GM18868 (cell line): ENCODE measurements around the gene SPRR1A.
"Not testable (repeated sequence)": the region's sequence is repeated elsewhere in the genome, so short reads cannot be mapped to it uniquely, and the experiment has no call there.

Experiments
- ATAC-seq: cut with Tn5 transposase; IDR thresholded peaks from one replicate; pipeline ENCODE4 v1.9.1; 2021; ENCODE audit warnings: mild to moderate bottlenecking, moderate library complexity; ENCODE audit not compliant: unreplicated experiment

The SPRR1A gene

GRCh38 chr1:152972196-152972886 lies 11.5 kb upstream of the SPRR1A start:
- ATAC-seq, result no peak

DNA sequence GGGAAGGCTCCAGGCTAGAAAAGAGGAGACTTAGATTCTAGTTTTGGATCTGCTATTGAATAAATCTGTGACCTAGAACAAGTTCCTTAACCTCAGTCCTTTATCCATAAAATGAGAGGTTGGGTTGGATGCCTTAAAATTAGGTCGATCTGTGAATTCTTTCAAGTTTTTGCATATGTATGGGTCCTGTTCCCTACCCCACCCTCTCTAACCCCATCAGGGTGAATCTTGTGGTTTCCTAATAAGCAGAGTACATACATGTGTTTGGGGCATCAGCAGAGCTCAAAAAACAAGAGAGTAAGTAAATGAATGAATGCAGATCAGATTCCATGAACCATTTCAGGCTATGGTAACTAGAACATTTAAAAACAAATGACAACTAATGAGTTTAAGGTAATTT lies 7.2 kb upstream of the SPRR1A start:
- no peak for ATAC-seq

DNA sequence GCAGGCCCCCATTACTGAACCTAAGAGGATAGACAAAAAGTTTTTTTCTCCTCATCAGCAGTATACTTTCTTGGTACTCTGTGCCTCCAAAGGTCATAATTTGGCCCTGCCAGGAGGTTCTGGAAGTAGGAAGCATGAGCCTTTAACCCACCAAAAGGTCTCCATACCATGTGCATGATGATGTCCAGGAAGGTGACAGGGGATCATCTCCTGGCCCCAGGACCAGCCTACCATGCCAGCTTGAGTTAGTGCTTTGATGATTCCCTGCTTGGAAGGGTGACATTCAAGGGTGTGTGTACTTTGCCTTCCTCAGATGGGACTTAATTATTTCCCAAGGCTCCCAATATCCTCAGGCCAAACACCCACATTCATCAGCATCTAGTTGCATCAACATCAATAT lies 6.3 kb upstream of the SPRR1A start:
- no peak for ATAC-seq

GRCh38 chr1:152980676-152981075 lies 3.2 kb upstream of the SPRR1A start:
- ATAC-seq, result no peak

DNA sequence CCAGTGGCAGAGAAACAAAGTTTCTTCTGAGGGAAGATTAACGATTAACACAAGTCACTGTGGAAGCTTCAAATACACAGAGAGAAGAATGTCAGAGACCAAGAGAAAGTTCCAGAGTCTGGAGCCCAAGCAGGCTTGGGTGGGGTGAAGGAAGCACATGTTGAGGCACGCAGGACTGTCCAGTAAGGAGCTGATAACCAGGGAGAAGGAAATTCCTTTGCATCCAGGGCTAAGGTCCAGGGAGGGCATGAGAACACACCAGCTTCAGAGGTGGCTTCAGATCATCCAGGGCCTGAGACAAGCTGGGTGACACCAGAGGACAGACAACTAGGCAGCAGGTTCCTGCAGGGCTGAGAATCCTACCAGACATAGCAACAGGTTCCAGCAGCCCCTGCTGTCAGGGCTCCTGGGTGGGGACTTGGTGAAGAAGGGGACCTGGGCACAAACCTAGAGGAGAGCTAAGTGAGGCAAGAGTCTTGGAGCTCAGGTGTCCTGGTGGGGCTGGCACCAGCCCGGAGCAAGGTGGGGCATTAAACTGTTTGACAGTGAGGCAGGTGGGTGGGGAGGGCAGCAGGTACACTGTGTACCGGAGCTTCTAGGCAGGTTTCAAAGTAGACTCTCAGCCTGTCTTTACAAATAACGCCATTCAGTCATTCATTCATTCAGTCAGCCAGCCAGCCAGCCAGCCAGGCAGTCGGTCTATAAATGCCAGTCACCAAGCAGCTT lies 2.6 kb upstream of the SPRR1A start:
- no peak for ATAC-seq

- no peak for ATAC-seq
Measured at GRCh38 chr1:152982076-152982475, 1.8 kb upstream of the SPRR1A start.

DNA sequence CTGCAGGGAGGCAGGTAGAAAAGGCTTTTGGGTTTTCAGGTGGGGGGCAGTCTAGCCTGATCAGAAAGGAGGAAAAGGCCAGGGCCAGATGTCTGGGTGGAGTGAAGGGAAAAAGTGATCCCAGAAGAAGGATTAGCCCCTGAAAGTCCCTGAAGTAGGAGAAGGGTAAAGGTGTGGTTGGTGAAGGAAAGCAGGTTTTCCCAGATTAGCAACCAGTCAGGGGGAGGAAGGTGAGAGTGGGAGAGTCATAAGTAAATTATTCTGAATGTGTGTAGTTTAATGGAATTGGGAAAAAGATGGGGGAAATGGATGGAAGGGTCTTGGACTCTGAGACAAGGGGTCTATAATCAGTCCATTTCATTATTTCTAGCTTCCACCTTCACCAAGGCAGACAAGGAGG lies 647 bp upstream of the SPRR1A start:
- ATAC-seq, result no peak

- no peak for ATAC-seq
Measured at GRCh38 chr1:152986578-152986977, 2.7 kb downstream of the SPRR1A start.

DNA sequence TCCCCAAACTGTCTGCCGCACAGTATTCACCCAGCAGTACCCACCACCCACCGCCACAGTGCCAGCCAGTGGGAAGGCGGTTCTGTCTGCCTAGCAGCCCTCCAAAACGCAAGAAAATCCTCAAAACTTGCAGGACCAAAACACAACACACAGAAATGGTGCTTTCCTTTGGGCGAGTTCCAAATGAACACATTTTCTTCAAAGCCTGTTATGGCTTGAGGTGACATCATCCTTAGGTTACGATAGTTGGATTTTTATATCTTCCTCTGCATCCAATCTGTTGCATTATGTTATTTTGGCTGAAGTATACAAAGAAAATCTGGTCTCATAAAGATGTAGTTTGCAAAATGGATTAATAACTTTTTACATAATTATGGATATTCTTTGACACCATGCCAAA lies 9.3 kb downstream of the SPRR1A start:
- ATAC-seq, result no peak

- no peak for ATAC-seq
Measured at GRCh38 chr1:152995842-152996241, 12.0 kb downstream of the SPRR1A start.

DNA sequence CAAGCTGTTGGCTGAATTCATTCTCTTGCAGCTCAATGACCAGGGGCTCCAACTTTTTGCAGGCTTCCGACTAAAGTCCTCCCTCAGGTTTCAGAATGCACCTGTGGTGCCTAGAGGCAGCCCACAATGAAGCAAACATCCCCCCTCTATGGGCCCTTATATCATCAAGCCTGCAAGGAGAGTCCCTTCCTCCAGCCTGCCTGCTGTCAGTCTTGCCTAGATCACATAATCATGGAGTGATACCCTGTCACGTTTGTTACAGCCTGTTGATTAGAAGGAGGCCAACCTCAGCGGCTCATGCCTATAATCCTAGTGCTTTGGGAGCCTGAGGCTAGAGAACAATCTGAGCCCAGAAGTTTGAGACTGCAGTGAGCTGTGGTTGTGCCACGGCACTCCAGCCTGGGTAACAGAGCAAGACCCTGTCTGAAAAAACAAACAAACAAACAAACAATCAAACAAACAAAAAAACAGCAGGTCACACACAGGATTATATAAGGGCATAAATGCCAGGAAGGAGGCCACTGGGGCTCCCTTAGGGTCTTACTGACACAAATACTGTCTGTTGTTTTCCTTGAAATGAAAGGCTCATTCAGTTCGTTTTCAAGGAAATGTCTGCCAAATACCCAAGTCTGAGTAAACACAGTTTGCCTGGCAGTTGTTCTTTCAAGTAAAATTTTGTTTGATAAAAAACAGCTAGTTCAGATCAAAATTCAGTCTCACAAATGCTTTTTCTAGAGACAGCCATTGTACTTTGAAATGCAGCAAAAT lies 12.9 kb downstream of the SPRR1A start:
- ATAC-seq, result no peak

DNA sequence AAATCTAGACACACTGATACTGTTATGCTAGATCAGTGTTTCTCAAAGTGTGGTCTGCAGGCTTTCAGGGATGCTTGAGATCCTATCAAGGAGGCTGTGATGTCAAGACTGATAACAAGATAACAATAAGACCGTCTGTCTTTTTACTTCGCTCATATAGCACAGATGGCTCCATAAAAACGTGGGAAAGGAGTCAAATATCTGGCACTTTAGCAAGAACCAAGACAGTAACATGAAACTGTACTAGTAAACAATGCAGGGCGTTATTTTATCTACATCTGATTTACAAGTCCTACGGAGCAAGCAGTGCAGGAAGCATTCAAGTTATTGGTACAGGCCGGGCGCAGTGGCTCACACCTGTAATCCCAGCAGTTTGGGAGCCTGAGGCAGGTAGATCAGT lies 14.0 kb downstream of the SPRR1A start:
- ATAC-seq, result no peak

DNA sequence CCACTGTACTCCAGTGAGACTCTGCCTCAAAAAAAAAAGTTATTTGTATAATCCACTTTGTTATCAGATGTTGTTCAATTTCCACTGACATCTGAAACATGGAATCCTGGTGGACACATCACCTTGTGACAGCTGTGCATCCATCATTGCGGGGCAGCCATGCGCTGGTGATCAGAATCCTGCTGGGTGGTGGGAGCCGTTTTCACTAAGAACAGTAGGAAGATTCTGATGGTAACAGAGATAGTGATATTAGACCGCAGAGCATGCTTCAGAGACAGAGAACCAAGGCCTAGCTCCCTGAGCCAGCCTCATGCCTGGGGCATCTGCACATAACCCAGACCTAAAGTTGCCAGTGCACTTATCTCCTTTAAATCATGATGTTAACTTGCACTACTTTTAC lies 14.6 kb downstream of the SPRR1A start:
- no peak for ATAC-seq

- no peak for ATAC-seq
Measured at GRCh38 chr1:152999818-153000217, 15.9 kb downstream of the SPRR1A start.

- ATAC-seq, result no peak
Measured at GRCh38 chr1:153000294-153000693, 16.4 kb downstream of the SPRR1A start.

DNA sequence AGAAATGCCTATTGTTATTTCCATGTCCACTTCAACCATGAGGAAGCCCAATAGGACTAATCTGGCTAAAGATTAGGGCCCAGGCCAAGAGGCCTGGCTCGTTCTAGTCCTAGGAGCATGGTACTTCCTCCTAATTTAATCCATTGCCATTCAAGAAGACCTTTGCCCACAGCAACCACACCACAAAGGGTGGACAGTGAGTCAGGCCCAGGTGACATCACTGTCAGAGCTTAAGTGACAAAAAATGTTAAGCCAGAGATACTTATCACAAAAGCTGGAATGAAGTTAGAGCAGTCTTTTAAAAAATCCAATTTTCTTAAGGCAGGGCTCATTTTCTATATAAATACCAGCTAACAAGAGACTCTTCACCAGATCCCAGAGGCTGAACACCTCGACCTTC lies 17.5 kb downstream of the SPRR1A start, which contains the start of gene SPRR3:
SPRR3 (plus strand) TSS at position 368 of the 400 bp plus-strand sequence. CDS start 1,272 bp downstream, outside the sequence.
- no peak for ATAC-seq

DNA sequence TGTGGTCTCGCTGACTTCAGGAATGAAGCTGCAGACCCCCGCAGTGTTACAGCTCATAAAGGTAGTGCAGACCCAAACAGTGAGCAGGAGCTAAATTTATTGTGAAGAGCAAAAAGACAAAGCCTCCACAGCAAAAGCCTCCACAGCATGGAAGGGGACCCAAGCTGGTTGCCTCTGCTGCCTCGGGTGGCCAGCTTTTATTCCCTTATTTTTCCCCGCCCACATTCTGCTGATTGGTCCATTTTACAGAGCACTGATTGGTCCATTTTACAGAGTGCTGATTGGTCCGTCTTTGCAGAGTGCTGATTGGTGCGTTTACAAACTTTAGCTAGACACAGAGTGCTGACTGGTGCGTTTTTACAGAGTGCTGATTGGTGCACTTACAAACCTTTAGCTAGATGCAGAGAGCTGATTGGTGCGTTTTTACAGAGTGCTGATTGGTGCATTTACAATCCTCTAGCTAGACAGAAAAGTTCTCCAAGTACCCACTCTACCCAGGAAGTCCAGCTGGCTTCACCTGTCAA lies 27.4 kb downstream of the SPRR1A start:
- ATAC-seq, result not testable (repeated sequence)

GRCh38 chr1:153021829-153022228 lies 37.9 kb downstream of the SPRR1A start:
- not testable (repeated sequence) for ATAC-seq

DNA sequence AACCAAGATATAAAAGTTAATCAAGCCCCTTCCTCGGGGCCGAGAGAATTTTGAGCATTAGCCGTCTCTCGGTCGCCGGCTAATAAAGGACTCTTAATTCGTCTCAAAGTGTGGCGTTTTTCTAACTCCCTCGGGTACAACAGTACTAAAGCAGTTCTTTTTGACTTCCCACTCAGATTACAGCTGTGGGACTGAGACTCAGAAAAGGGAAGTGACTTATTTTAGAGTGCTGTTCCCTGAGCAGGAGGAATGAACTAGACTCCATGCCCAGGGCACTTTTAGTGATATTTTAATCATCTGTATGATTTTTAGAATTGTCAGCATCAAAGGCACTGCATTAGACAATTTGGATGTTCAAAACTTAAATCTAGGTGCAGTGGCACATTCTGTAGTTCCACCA lies 38.5 kb downstream of the SPRR1A start:
- not testable (repeated sequence) for ATAC-seq

- no peak for ATAC-seq
Measured at GRCh38 chr1:153023109-153023508, 39.2 kb downstream of the SPRR1A start.

GRCh38 chr1:153024413-153024812 lies 40.5 kb downstream of the SPRR1A start:
- ATAC-seq, result no peak
